Activated CD4-positive, alpha-beta T cell treated with anti-CD3 and anti-CD28 coated beads for 36 hours (primary cell): ENCODE results near the gene POLDIP3. TPM values are rescaled to one million over a fixed set of nuclear protein-coding genes. Genes with fewer than 3 reads are reported as not detected.
A peak's percentile ranks its signal among the peaks of the same experiment; 100 is the strongest.

ENCODE experiments used
- ATAC-seq: fragments of 200-7000 bp; cut with Tn5 transposase; one replicate; pipeline ENCODE4 v1.10.0; 2021; ENCODE audit warnings: mild to moderate bottlenecking, moderate library complexity
- CTCF ChIA-PET: fragments of 350-600 bp; sonication (Branson Sonifier 250); formaldehyde crosslinking; loops from one replicate; lab custom pipeline; 2021; ENCODE audit warnings: antibody characterized with exemption; lab: Charles Lee
- POLR2A ChIA-PET: fragments of 350-600 bp; sonication (Branson Sonifier 250); formaldehyde crosslinking; loops from one replicate; lab custom pipeline; 2021; ENCODE audit warnings: antibody characterized with exemption, inconsistent platforms; lab: Charles Lee
- DNase-seq: peaks from one replicate; pipeline ENCODE4 v3.0.0-alpha.2; 2020
- H3K27ac Mint-ChIP-seq: one replicate; pipeline ENCODE4 v1.8.0; 2021; ENCODE audit warnings: mixed read lengths
- H3K27me3 Mint-ChIP-seq: one replicate; pipeline ENCODE4 v1.8.0; 2021; ENCODE audit warnings: mixed read lengths
- H3K36me3 Mint-ChIP-seq: one replicate; pipeline ENCODE4 v1.8.0; 2021; ENCODE audit warnings: low read depth, mixed read lengths
- H3K4me1 Mint-ChIP-seq: one replicate; pipeline ENCODE4 v1.8.0; 2021; ENCODE audit warnings: mixed read lengths
- H3K4me3 Mint-ChIP-seq: one replicate; pipeline ENCODE4 v1.8.0; 2021; ENCODE audit warnings: mild to moderate bottlenecking, moderate library complexity, mixed read lengths
- H3K9me3 Mint-ChIP-seq: one replicate; pipeline ENCODE4 v1.8.0; 2021; ENCODE audit warnings: low read depth, mixed read lengths
- intact Hi-C, 2 experiments: fragments of 100-400 bp; cut with DNase I in 1 of 2; cut with micrococcal nuclease in 1 of 2; formaldehyde crosslinking; loops; one replicate each; pipeline versions ENCODE4 v1.14.2 to v1.15.1; 2022 to 2024; cut with DNase I, micrococcal nuclease
- total RNA-seq, 2 experiments: library from RNA; stranded (reverse); gene quantifications; one replicate each; pipeline ENCODE4 v1.2.3, GENCODE V29; 2021

POLDIP3 gene
- total RNA-seq, 2 experiments from 2014 or later: 77.6 to 88.6 TPM

- Mint-ChIP-seq H3K4me3 (no peak overlapping the region), H3K27me3 (no peaks in the 10 kb centered on the region), H3K4me1 (peaks cover 21% of the 10 kb centered on the region), H3K27ac (no peak overlapping the region), H3K9me3 (no peaks in the 10 kb centered on the region), H3K36me3 (no peaks in the 10 kb centered on the region)
- intact Hi-C loops: no loop called here
- ChIA-PET POLR2A (interaction anchor here (3.6 kb wide), 1 partner anchor 27 kb away, joined by 23 read pairs; the partner anchor contains the start of gene POLDIP3), CTCF (interaction anchor here (1.8 kb wide), 1 partner anchor 19 kb away, joined by 5 read pairs; no protein-coding TSS in a partner anchor)
- ATAC-seq (no peak), DNase-seq (no peak)
Observed at GRCh38 chr22:42641801-42642413, 27.2 kb upstream of the POLDIP3 start.

GRCh38 chr22:42639541-42640241 lies 25.0 kb upstream of the POLDIP3 start:
- ChIA-PET CTCF (interaction anchor here (1.7 kb wide), 1 partner anchor 19 kb away, joined by 4 read pairs; no protein-coding TSS in a partner anchor), POLR2A (no interaction called here)
- DNase-seq (no peak), ATAC-seq (no peak)
- Mint-ChIP-seq H3K4me3 (no peak overlapping the region), H3K36me3 (peaks cover 3% of the 10 kb centered on the region), H3K27me3 (no peaks in the 10 kb centered on the region), H3K9me3 (no peaks in the 10 kb centered on the region), H3K27ac (no peak overlapping the region), H3K4me1 (peaks cover 12% of the 10 kb centered on the region)
- intact Hi-C loops: no loop called here

GRCh38 chr22:42637555-42637954 lies 22.9 kb upstream of the POLDIP3 start:
- Mint-ChIP-seq H3K36me3 (peaks cover 7% of the 10 kb centered on the region), H3K9me3 (no peaks in the 10 kb centered on the region), H3K4me3 (no peak overlapping the region), H3K4me1 (peaks cover 3% of the 10 kb centered on the region), H3K27me3 (no peaks in the 10 kb centered on the region), H3K27ac (no peak overlapping the region)
- ChIA-PET POLR2A (interaction anchor here (0.7 to 1.5 kb wide), 2 partner anchors 22 to 466 kb away, joined by 3 to 10 read pairs; no protein-coding TSS in a partner anchor), CTCF (interaction anchor here (1.2 kb wide), 1 partner anchor 15 kb away, joined by 4 read pairs; no protein-coding TSS in a partner anchor)
- intact Hi-C loops: no loop called here
- ATAC-seq: no peak
- DNase-seq: no peak

DNA sequence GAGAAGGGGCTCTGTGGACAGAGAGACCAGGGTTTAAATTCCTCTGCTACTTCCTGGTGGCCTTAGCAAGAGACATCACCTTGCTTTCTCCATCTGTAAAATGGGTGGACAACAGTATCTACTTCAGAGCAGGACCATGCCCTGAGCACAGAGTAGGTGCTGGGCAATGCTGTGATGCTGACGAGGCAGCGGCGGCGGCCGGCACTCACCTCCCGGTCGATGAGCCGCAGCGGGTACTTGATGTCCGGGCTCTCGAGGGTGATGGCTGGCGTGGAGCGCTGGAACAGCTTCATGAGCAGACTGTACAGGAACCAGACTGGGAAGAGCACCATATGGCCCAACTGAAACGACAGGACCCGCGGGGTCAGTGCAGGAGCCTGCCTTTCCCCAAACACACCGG lies 21.8 kb upstream of the POLDIP3 start:
- intact Hi-C loops: no loop called here
- Mint-ChIP-seq H3K9me3 (no peaks in the 10 kb centered on the region), H3K27me3 (no peaks in the 10 kb centered on the region), H3K4me1 (peaks cover 3% of the 10 kb centered on the region), H3K4me3 (no peak overlapping the region), H3K27ac (no peak overlapping the region), H3K36me3 (peaks cover 8% of the 10 kb centered on the region)
- ChIA-PET POLR2A (interaction anchor here (0.6 to 1.5 kb wide), 2 partner anchors 21 to 32 kb away, joined by 4 to 10 read pairs; no protein-coding TSS in a partner anchor), CTCF (interaction anchor here (0.7 kb wide), 1 partner anchor 11 kb away, joined by 3 read pairs; no protein-coding TSS in a partner anchor)
- DNase-seq (no peak), ATAC-seq (no peak)

DNA sequence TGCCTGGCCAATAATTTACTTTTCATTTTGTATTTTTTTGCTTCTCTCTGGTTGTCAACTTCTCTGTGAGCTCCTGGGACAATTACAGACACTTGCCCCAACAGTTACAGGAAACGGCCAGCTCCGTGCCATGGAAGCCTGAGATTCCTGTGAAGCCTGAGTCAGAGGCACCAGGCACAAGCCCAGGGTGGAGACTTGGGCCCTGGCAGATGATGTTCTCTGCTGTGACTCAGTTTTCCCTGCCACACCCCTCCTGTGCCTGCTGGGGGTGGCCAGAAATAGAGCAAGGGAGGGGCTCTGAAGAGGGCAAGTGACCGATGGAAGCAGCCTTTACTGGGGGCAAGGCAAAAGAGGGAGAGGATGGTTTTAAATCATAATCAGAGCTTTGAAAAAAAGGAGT lies 20.8 kb upstream of the POLDIP3 start:
- no peak for DNase-seq
- H3K4me1 Mint-ChIP-seq: peaks cover 3% of the 10 kb centered on the region
- POLR2A ChIA-PET: interaction anchor here (0.6 kb wide), 2 partner anchors 21 to 60 kb away, joined by 3 read pairs; partner anchors contain the start of gene POLDIP3
- peak overlapping the region; percentile 55 for H3K27ac Mint-ChIP-seq
- H3K36me3 Mint-ChIP-seq: peaks cover 8% of the 10 kb centered on the region
- no peaks in the 10 kb centered on the region for H3K27me3 Mint-ChIP-seq
- intact Hi-C loops: no loop called here
- no peak overlapping the region for H3K4me3 Mint-ChIP-seq
- CTCF ChIA-PET: no interaction called here
- H3K9me3 Mint-ChIP-seq: no peaks in the 10 kb centered on the region
- no peak for ATAC-seq

- H3K27ac Mint-ChIP-seq: no peak overlapping the region
- no peak for ATAC-seq
- CTCF ChIA-PET: no interaction called here
- no peaks in the 10 kb centered on the region for H3K9me3 Mint-ChIP-seq
- intact Hi-C loops: no loop called here
- DNase-seq: no peak
- no peak overlapping the region for H3K4me3 Mint-ChIP-seq
- H3K4me1 Mint-ChIP-seq: peaks cover 3% of the 10 kb centered on the region
- H3K27me3 Mint-ChIP-seq: no peaks in the 10 kb centered on the region
- POLR2A ChIA-PET: no interaction called here
- H3K36me3 Mint-ChIP-seq: peaks cover 14% of the 10 kb centered on the region
Observed at GRCh38 chr22:42633013-42633412, 18.3 kb upstream of the POLDIP3 start.

DNA sequence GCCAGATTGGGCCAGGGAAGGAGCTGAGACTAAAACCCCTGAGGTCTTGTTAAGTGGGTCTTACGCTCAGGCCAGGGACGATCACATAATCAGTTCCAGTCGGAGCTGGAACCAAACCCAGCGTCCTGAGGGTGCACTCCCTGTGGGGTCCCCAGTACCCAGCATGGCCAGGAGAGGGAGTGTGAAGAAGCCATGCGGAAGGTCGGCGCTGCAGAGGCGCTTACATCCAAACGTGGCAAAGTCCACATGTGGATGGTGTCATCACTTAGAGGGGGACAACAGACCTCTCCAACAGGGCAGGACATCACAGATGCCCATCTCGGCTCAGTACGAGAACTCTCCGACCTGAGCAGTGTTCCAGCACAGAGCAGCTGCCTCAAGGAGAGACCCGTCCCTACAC lies 17.4 kb upstream of the POLDIP3 start:
- Mint-ChIP-seq H3K9me3 (no peaks in the 10 kb centered on the region), H3K4me1 (peaks cover 3% of the 10 kb centered on the region), H3K27ac (no peak overlapping the region), H3K36me3 (peaks cover 14% of the 10 kb centered on the region), H3K4me3 (no peak overlapping the region), H3K27me3 (no peaks in the 10 kb centered on the region)
- ChIA-PET POLR2A (no interaction called here), CTCF (interaction anchor here (0.9 to 1.3 kb wide), 2 partner anchors 11 to 383 kb away, joined by 3 read pairs; partner anchors contain the start of gene PACSIN2)
- intact Hi-C loops: no loop called here
- ATAC-seq (no peak), DNase-seq (no peak)

- Mint-ChIP-seq H3K4me3 (no peak overlapping the region), H3K27me3 (no peaks in the 10 kb centered on the region), H3K9me3 (no peaks in the 10 kb centered on the region), H3K27ac (no peak overlapping the region), H3K4me1 (peaks cover 3% of the 10 kb centered on the region), H3K36me3 (peaks cover 14% of the 10 kb centered on the region)
- ATAC-seq (no peak), DNase-seq (no peak)
- ChIA-PET POLR2A (no interaction called here), CTCF (interaction anchor here (0.9 to 1.3 kb wide), 2 partner anchors 10 to 384 kb away, joined by 3 read pairs; partner anchors contain the start of gene PACSIN2)
- intact Hi-C loops: no loop called here
Observed at GRCh38 chr22:42630901-42631602, 16.4 kb upstream of the POLDIP3 start.

DNA sequence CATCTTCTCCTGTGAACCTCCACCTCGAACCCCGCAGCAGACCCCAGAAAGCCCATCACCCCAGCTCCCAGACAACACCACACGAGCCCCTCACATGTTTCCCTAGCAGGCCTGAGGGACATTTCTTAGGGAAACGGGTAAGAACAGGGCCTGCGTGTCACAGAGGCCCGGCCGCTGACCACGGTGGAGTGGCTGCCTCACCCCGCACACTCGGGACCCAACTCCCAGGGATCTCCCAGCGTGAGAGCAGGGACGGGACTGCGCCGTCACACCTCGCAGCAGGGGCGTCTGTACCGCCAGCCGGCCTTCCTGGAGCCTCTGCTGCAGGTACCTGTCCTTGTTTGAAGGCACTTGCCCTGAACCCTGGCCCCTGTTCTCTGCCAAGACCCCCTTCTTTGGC lies 15.5 kb upstream of the POLDIP3 start:
- ChIA-PET POLR2A (no interaction called here), CTCF (no interaction called here)
- Mint-ChIP-seq H3K4me3 (no peak overlapping the region), H3K4me1 (no peaks in the 10 kb centered on the region), H3K27ac (no peak overlapping the region), H3K27me3 (no peaks in the 10 kb centered on the region), H3K9me3 (no peaks in the 10 kb centered on the region), H3K36me3 (peaks cover 14% of the 10 kb centered on the region)
- DNase-seq (no peak), ATAC-seq (no peak)
- intact Hi-C loops: no loop called here

DNA sequence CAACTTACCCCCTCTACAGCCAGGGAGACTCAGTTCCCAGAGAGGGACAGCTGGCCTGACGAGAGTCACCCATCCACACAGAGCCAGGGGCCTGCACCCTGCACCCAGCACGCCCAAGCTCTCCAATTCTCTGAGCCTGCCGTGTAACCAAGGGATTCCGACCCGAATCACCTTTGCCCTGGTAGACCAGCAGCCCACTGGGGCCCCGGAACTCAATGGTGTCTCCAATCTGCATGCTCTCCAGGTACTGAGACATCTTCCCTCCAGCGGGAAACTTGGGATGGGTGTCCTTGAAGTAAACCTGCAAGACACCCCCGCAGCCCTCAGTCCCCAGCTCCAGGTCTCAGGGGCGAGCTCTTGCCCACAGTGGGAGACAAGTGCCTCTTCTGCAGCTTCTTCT lies 13.3 kb upstream of the POLDIP3 start:
- H3K4me1 Mint-ChIP-seq: no peaks in the 10 kb centered on the region
- H3K9me3 Mint-ChIP-seq: no peaks in the 10 kb centered on the region
- no peaks in the 10 kb centered on the region for H3K27me3 Mint-ChIP-seq
- DNase-seq (no peak), ATAC-seq (no peak)
- ChIA-PET CTCF (interaction anchor here (0.5 to 0.7 kb wide), 2 partner anchors 117 to 357 kb away, joined by 3 read pairs; no protein-coding TSS in a partner anchor), POLR2A (no interaction called here)
- H3K27ac Mint-ChIP-seq: no peak overlapping the region
- intact Hi-C loops: no loop called here
- H3K4me3 Mint-ChIP-seq: no peak overlapping the region
- peaks cover 11% of the 10 kb centered on the region for H3K36me3 Mint-ChIP-seq
